HG03108 (cell line): ENCODE results near the gene FAM3A.
A peak's percentile ranks its signal among the peaks of the same experiment; 100 is the strongest.
"Not testable (repeated sequence)": the region's sequence is repeated elsewhere in the genome, so short reads cannot be mapped to it uniquely, and the experiment has no call there.

Experiments used
- ATAC-seq: cut with Tn5 transposase; IDR thresholded peaks from one replicate; pipeline ENCODE4 v1.9.1; 2021; ENCODE audit warnings: moderate library complexity; ENCODE audit not compliant: unreplicated experiment

Gene FAM3A, protein sequence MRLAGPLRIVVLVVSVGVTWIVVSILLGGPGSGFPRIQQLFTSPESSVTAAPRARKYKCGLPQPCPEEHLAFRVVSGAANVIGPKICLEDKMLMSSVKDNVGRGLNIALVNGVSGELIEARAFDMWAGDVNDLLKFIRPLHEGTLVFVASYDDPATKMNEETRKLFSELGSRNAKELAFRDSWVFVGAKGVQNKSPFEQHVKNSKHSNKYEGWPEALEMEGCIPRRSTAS

DNA sequence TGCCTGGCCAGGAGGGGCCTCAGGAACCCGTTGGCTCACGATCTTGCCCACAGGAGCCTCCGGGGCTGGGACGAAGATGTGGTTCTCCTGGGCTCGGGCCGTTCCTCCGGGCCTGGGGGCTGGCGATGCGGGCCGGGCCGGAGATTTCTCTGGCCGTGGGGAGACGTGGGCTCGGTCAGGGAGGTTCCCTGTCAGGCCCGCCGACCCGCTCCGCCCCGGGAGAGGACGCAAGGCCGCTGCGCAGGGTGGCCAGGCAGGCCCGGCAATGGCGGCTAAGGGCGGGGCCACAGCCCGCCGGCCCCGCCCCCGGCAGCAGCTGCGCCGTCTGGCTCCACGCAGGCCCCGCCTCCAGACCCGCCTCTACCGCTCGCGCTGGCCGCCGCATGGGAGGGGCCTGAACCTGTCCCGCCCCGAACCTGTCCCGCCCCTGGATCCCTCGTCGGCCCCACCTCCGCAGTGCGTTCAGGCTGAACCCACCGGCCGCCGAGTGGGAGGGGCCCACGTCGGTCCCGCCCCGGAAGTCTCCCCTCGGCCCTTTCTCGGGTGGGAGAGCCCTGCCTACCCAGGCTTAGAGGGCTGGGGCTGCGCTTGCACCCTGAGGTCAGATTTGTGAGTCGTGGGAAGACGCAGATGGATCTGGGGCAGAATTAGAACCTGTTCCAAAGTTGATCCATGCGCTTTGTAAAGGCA is at the start of gene FAM3A:
TSS of gene FAM3A (minus strand) at position 267 of the 690 bp plus-strand sequence. CDS start 460 bp downstream, outside the sequence.
- ATAC-seq, result peak; percentile 92

DNA sequence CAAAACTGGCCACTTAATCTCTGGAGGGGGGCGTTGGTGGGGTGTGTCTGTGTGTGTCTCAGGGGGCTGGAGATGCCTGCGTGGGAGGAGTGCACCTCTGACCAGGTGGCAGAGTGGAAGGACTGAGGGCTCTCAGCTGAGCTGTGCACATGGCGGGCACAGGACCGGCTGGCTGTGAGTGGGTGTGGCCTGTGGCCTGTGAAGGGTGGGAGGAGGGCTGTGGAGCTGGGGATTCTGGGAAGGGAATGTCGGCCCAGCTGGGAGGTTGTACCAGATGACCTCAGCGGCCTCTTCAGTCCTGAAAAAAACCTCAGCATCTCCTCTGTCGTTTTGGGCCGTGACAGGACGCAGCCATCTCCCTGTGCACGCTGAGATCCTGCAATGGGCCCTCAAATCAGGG is 46.3 kb upstream of the FAM3A start:
- not testable (repeated sequence) for ATAC-seq

DNA sequence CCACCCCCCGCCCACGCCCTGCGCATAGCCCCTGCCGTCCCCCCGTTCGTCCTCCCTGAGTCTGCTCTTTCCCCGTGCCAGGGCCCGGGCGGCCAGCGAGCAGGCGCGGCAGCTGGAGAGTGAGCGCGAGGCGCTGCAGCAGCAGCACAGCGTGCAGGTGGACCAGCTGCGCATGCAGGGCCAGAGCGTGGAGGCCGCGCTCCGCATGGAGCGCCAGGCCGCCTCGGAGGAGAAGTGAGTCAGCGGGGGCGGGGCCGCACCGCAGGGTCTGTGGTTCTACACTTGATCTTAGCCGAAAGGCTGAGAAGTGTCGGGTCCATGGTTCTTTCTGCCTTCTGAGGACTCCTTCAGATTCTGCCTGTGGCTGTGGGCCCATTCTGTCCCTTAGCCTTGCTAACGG is 44.3 kb upstream of the FAM3A start:
- ATAC-seq, result not testable (repeated sequence)

- ATAC-seq, result not testable (repeated sequence)
Measured at GRCh38 chrX:154558896-154559295, 42.9 kb upstream of the FAM3A start.

DNA sequence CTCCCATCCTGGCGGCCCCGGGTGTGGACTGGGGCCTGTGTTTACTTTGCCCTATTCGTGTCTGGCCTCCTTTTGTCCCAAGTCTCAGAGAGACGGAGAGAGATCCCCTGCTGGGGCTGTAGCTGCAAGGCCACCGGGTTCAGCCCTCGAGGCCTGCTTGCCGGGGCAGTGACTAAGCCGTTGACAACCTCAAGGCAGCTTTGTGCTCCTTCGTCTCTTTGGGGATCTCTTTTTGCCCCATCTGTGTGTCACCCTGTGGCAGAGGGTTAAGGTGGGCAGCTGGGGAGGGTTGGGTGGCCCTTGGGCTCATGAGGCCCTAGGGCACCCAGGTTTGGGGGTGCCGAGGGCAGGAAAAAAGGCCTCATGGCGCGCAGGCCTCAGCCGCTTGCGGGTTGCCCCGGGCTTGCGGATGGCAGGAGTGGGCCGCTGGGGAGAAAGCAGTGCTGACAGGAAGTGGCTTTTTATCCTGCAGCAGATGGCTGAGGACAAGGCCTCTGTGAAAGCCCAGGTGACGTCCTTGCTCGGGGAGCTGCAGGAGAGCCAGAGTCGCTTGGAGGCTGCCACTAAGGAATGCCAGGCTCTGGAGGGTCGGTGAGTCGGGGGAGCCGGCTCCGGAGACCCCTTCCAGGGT is 42.1 kb upstream of the FAM3A start:
- not testable (repeated sequence) for ATAC-seq

DNA sequence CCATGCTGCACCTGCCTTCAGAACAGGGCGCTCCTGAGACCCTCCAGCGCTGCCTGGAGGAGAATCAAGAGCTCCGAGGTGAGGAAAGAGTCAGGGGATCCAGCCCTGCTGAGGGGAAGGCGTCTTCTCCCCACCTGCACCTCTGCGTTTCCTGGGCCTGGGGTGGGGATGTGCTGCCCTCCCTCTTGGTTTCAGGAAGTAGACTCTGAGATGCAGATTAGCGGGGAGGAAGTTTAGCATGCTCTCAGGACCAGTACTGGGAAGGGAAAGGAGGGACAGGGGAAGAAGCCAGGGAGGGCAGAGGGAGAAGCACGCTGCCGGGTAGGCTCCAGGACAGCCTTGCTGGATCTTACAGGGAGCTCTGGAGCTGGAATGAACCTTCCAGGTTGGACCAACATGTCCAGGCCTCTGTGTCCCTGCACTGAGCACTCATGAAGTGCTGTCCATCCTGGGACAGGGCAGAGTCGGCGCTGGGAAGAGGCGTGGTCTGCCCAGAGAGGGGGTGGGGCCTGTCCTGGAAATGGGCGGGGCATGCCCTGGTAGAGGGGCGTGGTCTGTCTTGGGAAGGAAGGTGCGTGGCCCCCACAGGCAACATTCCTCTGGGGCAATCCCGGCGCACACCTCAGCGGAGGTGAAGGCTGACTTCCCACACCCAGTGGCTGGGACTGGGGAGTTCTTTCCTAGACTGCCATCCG is 36.2 kb upstream of the FAM3A start:
- ATAC-seq, result not testable (repeated sequence)

- ATAC-seq, result no peak
Measured at GRCh38 chrX:154549766-154550165, 33.7 kb upstream of the FAM3A start.

GRCh38 chrX:154548028-154548316 is 31.9 kb upstream of the FAM3A start:
- no peak for ATAC-seq

DNA sequence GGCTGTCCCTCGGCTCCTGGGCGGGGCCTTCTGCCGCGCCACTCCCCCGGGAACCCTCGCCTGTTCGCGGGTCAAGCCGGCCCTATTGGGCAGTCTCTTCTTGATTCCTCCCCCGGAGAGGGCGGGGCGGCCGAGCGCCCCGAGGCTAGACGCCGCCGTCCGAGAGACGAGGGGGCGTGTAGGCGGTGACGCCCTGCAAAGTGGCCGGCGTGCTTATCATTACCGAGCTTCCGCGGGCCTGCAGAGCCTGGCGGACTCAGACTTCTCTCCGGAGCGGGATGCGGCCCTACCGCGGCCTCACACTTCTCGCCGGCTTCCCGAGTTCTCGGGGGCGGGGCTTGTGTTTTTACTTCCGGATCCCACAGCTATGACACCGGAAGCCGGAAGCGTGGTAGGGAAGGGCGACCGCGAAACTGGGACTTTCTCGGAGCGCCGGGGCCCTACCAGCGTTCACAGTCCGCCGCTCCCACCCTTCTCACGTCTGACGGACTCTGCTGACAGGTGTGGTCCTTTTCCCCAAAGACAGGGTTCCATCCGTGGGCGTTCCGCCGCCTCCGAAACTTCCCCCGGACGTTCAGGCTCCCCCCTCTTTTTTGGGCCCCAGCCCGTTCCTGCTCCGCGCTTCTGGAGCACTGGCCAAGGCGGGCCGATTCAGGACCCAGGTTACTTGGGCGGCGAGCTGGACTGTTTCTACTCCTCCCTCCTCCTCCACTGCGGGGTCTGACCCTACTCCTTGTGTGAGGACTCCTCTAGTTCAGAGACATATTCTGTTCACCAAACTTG is 31.4 kb upstream of the FAM3A start, which contains the start of gene IKBKG:
TSS of gene IKBKG (plus strand) at position 376 of the 783 bp plus-strand sequence. CDS start 4,383 bp downstream, outside the sequence.
- ATAC-seq, result peak; percentile 78

DNA sequence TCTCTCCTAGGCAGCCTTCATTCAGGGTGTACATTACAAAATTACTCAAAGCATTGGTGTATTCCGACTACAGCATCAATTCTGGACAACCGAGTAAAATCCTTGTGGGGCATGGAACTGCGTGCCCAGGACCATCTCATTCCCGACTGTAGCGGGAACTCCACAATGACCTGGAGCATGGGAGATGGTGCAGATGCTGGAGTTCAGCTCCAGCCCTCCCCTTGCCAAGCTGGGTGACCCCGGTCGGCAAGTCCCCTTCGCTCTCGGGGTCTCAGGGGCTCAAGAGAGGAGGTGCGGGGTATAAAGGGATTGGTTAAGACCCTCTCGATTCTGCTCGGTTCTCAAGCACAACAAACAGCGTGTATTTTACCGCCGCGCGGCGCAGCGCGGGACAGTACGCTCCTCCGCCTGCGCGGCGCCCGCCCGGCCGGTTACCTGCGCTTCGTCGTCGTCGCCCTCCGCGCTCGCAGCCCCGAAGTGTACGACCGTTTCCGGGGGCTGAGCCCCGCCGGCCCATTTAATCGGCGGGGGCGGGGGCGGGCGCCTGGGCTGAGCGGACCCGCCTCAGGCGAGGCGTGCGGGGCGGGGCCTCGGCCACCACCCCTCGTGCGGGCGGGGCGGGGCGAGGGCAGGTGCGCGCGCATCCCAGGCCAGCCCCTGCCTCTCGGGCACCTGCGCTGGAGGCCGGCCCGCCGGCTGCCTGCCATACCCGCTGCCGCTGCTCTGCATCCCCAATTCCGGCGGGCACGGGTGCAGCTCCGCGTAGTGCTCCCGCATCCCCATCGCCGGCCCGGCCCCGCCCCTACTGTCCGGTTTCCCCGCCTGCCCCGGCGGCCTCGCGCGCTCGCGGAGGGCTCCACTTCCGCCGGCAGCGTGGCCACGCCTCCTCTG is 30.6 kb upstream of the FAM3A start, which contains the start of gene G6PD:
TSS of gene G6PD (minus strand) at position 493 of the 891 bp plus-strand sequence. CDS start 691 bp downstream, outside the sequence.
- ATAC-seq, result peak; percentile 39

- ATAC-seq, result no peak
Measured at GRCh38 chrX:154545673-154546274, 29.7 kb upstream of the FAM3A start.

GRCh38 chrX:154542723-154543424 is 26.8 kb upstream of the FAM3A start:
- ATAC-seq, result no peak

DNA sequence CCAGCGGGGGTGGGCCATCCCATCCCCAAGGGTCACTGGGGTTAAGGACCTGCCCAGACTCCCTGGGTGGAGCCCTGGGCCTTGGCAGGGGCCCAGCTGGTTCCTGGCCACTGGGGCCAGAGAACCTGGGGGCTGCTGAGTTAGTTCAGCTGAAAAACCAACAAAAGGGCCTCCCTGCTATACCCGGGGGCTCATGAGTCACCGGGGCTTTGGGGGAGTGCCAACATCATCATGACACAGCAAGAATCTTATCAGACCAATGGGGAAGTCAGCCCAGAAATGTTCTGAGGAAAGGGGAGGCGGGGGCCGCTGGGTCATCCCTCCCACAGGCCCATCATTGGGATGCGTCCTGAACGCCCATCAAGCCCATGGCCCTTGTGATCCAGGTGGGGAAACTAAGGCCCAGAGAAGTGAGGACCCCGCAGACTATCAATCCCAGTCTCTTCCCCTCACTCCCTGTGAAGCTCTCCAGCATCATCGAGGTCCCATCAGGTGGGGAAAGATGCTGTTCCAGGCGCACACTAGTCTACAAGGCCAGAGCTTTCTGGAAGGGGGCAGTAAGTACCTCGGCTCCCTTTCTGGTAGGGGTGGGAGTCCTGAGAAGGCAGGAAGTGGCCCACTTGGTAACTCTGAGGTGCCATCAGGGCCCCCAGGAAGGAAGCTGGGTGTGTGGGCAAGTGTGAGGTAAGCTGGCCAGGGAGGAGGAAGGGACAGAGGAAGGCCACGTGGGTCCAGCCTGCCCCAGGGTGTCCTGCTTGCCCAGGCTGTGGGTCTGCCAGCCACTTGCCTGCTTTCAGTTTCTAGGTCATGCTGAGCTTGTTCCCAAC is 26.1 kb upstream of the FAM3A start:
- ATAC-seq, result no peak

DNA sequence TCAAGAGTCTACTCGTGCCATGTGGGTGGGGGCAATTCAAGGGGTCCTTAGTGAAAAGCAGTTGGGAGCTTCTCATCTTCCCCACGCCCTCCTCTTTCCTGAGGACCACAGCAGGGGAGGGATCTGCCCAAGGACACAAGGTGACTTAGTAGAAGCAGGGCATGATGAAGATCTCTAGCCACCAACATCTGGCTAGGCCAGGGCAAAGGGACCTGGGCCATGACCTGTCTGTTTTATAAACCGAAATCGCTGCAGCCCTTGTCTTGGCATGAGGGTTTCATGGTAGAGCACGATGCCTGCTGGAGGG is 25.5 kb upstream of the FAM3A start:
- ATAC-seq, result no peak

DNA sequence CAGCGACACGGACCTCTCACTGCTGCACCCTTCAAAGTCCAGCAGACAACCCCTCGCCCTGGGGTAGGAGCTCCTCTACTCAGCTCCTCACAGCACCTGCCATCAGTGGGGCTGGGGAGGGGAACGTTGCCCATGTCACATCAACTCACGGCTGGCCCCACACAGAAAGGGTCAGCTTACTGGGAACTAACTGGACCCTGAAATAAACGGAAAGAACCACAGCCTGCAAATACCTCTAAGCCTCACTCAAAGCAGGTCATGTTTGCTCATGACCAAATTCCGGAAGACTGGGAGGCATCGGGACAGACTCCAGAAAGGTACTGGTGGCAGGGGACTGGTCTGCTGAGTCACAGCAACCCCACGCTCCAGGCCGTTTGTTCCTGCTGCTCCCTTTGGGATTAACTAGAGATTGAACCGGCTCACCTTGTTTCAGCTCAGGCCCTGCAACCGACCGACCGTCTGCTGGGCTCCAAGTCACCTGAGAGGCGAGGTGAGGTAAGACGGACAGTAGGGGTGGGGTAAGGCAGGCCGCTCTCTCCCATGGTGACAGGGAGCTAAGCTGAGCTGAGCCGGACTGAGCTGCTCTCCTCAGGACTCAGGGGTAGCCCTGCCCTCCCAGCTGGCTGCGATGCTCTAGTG is 25.0 kb upstream of the FAM3A start:
- no peak for ATAC-seq

DNA sequence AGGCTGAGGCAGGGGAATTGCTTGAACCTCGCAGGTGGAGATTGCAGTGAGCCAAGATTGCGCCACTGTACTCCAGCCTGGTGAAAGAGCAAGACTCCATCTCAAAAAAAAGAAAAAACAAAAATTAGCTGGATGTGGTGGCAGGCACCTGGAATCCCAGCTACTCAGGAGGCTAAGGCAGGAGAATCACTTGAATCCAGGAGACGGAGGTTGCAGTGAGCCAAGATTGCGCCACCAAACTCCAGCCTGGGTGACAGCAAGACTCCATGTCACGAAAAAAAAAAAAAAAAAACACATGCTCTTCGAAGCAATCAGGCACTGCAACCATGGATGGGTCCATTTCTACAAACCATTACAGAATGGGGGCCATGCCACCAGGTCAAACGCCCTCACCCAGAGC is 24.3 kb upstream of the FAM3A start:
- ATAC-seq, result not testable (repeated sequence)

- no peak for ATAC-seq
Measured at GRCh38 chrX:154539077-154539476, 23.0 kb upstream of the FAM3A start.
